ENCODE data around the gene PPM1J.
"Not testable (repeated sequence)": the region's sequence is repeated elsewhere in the genome, so short reads cannot be mapped to it uniquely, and the experiment has no call there.

The PPM1J gene

GRCh38 chr1:112723511-112723839 is 8.3 kb upstream of the PPM1J start:
- Histone ChIP-seq H3K27ac (peak overlapping the region; percentile 93), H3K27me3 (ENCODE audit: insufficient read depth, low read depth, severe bottlenecking) (no peaks in the 10 kb centered on the region), H3K9me3 (ENCODE audit: severe bottlenecking) (no peaks in the 10 kb centered on the region), H3K36me3 (no peaks in the 10 kb centered on the region), H3K4me3 (ENCODE audit: low read depth, low read length) (peak overlapping the region; percentile 37)
- TF ChIP-seq CTCF (IDR thresholded peaks at IDR 0.05; ENCODE audit: low read depth, low read length), result no peak
- peak; percentile 42 for DNase-seq

GRCh38 chr1:112722601-112723510 is 7.7 kb upstream of the PPM1J start:
- peak overlapping the region; percentile 93 for H3K27ac ChIP-seq
- peak; percentile 28; the same call in 1 of the 2 replicates for TF ChIP-seq CTCF (IDR thresholded peaks at IDR 0.05; ENCODE audit: low read depth, low read length)
- H3K4me3 ChIP-seq (ENCODE audit: low read depth, low read length), result peak overlapping the region; percentile 37
- H3K27me3 ChIP-seq (ENCODE audit: insufficient read depth, low read depth, severe bottlenecking), result no peaks in the 10 kb centered on the region
- DNase-seq, result peak; percentile 98
- H3K9me3 ChIP-seq (ENCODE audit: severe bottlenecking), result no peaks in the 10 kb centered on the region
- H3K36me3 ChIP-seq, result no peaks in the 10 kb centered on the region

GRCh38 chr1:112721966-112722524 is 6.9 kb upstream of the PPM1J start:
- Histone ChIP-seq H3K27ac (peak overlapping the region; percentile 93), H3K27me3 (ENCODE audit: insufficient read depth, low read depth, severe bottlenecking) (no peaks in the 10 kb centered on the region), H3K36me3 (no peaks in the 10 kb centered on the region), H3K4me3 (ENCODE audit: low read depth, low read length) (peak overlapping the region; percentile 10), H3K9me3 (ENCODE audit: severe bottlenecking) (no peaks in the 10 kb centered on the region)
- no peak for DNase-seq
- TF ChIP-seq CTCF (IDR thresholded peaks at IDR 0.05; ENCODE audit: low read depth, low read length), result no peak

DNA sequence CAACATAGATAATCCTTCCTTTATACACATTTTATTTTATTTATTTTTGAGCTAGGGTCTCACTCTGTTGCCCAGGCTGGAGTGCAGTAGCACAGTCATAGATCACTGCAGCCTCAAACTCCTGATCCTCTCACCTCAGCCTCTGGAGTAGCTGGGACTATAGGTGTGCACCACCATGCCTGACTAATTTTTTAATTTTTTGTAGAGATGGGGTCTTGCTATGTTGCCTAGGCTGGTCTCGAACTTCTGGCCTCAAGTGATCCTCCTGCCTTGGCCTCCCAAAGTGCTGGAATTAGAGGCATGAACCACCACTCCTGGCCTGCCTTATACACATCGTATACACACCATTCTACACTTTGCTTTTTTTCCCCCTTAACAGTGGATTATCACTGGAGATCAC is 6.2 kb upstream of the PPM1J start:
- not testable (repeated sequence) for H3K9me3 ChIP-seq (ENCODE audit: severe bottlenecking)

DNA sequence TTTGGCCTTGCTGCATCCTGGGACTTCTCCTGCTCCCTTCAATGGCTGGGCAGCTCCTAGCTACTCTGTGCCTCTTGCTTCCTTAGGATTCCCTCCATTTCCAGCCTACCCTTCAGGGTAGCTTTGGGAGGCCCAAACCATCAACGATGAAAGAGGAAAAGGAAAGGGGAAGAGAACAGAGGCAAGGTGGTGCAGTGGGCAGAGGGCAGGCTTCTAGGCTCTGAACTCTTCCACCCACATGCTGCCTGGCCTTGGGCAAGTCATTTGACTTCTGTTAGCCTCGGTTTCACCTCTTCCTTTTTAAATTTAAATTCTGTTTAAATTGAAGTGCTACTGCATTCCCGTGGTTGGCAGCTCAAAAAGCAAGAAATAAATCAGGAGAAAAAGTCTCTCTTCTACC is 5.7 kb upstream of the PPM1J start:
- Histone ChIP-seq H3K27me3 (ENCODE audit: insufficient read depth, low read depth, severe bottlenecking) (no peaks in the 10 kb centered on the region), H3K9me3 (ENCODE audit: severe bottlenecking) (no peaks in the 10 kb centered on the region), H3K4me3 (ENCODE audit: low read depth, low read length) (no peak overlapping the region), H3K27ac (no peak overlapping the region), H3K36me3 (no peaks in the 10 kb centered on the region)
- DNase-seq, result no peak
- no peak for TF ChIP-seq CTCF (IDR thresholded peaks at IDR 0.05; ENCODE audit: low read depth, low read length)

More for the DNA sequence above, 6.2 kb upstream of the PPM1J start:
- H3K27me3 ChIP-seq (ENCODE audit: insufficient read depth, low read depth, severe bottlenecking); H3K27ac ChIP-seq; H3K4me3 ChIP-seq (ENCODE audit: low read depth, low read length); H3K36me3 ChIP-seq; DNase-seq: not testable (repeated sequence)

DNA sequence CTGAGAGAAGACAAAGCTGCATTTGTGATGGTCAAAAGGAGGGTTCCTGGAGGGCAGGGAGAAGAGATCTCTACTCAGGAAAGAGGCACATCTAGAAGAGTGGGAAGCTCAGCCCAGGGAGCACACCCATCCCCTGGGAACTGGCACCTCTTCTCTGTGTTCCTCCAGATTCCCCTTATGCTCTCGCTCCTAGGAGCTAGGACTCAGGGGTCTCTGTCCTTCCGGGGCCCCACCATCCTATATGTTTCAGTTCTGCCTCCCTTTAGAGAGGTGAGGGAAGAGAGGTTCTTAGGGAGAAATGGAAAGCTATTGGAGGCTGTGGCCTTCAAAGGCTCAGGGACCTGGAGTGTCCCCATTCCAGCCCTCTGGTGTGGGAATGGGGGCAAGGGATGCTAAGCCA is 4.6 kb upstream of the PPM1J start:
- Histone ChIP-seq H3K36me3 (no peaks in the 10 kb centered on the region), H3K27ac (no peak overlapping the region), H3K27me3 (ENCODE audit: insufficient read depth, low read depth, severe bottlenecking) (peaks cover 3% of the 10 kb centered on the region), H3K9me3 (ENCODE audit: severe bottlenecking) (no peaks in the 10 kb centered on the region), H3K4me3 (ENCODE audit: low read depth, low read length) (no peak overlapping the region)
- DNase-seq, result no peak
- TF ChIP-seq CTCF (IDR thresholded peaks at IDR 0.05; ENCODE audit: low read depth, low read length), result no peak

All from WERI-Rb-1 (cell line).